GM12801 (cell line): ENCODE measurements around the gene FAF1.

Experiments used
- TF ChIP-seq, protein P1 (sequence below): IDR thresholded peaks from one replicate; pipeline ENCODE4 v1.5.1; 2011; ENCODE audit warnings: control low read depth; ENCODE audit not compliant: insufficient read length; ENCODE audit errors: extremely low read depth

FAF1 gene

DNA sequence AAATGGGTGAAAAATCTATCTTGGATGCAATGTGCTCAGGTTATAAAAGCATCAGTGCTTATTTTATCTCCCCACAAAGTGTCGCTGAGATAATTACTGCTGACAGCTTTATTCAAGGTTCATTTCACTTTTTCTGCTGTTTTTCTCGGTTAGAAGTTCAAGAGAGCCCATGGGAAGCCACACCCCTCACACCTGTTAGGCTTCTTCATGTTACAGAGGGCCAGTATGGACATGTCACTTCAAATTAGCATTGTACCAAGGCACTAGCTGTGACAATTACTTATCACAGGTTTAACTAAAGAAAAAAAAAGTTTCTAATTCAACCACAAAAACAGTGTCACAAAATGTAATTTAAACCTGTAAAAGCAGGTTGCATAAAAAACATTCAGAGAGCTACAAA lies 349.5 kb downstream of the FAF1 start:
- TF ChIP-seq, protein P1, sequence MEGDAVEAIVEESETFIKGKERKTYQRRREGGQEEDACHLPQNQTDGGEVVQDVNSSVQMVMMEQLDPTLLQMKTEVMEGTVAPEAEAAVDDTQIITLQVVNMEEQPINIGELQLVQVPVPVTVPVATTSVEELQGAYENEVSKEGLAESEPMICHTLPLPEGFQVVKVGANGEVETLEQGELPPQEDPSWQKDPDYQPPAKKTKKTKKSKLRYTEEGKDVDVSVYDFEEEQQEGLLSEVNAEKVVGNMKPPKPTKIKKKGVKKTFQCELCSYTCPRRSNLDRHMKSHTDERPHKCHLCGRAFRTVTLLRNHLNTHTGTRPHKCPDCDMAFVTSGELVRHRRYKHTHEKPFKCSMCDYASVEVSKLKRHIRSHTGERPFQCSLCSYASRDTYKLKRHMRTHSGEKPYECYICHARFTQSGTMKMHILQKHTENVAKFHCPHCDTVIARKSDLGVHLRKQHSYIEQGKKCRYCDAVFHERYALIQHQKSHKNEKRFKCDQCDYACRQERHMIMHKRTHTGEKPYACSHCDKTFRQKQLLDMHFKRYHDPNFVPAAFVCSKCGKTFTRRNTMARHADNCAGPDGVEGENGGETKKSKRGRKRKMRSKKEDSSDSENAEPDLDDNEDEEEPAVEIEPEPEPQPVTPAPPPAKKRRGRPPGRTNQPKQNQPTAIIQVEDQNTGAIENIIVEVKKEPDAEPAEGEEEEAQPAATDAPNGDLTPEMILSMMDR = no peak

DNA sequence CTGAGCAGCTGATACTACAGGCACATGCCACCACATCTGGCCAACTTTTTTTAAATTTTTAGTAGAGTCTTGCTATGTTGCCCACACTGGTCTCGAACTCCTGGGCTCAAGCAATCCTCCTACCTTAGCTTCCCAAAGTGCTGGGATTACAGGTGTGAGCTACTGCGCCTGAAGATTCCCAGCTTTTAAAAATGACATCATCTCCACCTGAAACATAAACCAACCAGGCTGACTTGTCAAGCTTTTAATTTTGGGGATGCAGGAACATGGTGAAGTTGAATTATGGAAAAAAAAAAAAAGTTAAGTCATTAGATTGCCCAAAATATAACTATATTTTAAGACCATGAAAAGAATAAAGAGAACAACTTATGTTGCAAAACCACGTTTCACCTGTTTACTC lies 350.6 kb downstream of the FAF1 start:
- TF ChIP-seq, protein P1 = no peak

DNA sequence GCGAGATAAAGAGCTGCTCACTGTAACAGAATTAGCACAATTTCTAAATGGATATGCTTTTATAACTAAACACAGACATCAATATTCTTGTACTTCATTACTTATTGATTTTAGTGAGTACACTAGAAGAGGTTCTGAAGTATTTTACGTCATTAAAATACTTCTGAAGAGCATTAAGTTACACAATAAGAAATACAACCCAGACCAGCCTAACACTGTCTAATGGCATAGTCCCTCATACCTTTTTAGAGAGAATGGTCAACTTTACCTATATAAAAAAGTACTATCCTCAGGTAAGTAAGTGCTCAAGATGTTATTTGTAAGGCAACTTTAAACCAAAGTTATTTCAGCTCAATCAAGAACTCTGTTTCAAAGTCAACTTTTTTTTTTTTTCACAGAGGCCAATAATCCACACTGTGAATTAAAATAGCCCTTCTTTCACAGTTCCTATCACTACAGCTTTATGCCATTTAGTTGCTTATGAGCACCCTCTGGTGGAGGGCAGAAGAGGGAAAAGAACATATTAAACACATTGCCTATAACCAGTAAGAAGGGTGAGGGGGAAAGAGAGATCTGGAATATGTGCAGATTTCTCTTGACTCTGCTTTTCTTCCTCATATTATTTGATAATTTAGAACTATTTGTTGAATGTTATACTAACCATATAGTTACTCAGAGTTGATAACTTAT lies 354.7 kb downstream of the FAF1 start:
- TF ChIP-seq, protein P1 = no peak

DNA sequence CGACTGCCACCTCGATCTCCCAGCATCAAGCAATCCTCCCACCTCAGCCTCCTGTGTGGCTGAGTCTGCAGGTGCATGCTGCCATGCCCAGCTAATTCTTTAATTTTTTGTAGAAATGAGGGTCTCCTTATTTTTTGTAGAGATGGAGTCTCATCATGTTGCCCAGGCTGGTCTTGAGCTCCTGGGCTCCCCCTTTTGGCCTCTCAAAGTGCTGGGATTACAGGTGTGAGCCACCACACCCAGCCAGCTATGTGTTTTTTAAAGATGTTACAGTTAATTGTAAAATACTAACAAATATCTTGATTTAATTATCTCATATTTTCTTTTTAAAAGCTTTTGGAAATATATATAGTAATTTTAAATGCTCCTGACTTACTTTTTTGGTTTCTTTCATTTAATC lies 355.5 kb downstream of the FAF1 start:
- TF ChIP-seq, protein P1 = no peak

DNA sequence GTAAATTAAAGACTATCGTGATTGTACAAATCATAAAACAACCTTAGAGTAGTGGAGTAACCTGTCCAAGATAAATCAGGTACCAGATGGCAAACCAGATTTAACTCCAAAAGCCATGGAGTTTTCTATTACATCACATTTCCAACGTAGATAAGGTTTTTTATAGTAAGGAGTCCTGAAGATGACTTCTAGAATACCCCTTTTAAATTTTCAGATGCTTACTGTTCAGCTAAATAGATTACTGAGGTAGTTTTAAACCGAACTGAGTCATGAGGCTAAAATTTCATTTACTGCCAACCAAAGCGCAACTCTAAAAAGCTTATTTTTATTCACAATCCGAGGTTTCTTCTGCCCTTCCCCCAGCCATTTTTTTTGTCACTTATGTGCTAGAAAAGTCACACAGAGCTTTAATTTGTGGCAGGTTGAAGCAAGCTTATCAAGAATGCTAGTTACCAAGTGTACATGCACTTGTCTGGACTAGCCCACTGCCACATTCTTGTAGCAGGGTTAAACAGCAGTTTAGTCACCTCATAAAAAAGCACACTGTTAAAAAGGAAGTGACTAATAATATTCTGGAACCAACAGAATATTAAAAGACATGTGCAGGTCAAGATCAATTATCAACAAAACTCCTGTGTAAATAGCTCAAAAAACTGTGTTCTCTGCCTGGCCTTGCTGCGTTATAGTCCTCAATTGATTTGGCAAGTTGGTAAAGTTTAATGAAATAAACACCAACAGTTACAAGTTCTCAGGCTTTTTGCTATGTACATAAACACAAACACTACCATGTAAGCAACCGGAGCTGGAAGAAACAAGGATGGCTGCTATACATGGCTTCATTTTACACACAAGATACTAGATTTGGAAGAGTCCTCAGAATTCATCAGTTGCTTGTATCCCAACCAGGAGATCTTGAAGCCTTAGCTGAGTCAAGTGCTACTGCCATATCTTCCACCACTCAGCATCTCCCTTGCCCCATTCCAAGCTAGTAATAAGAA lies 356.5 kb downstream of the FAF1 start:
- TF ChIP-seq, protein P1 = no peak

DNA sequence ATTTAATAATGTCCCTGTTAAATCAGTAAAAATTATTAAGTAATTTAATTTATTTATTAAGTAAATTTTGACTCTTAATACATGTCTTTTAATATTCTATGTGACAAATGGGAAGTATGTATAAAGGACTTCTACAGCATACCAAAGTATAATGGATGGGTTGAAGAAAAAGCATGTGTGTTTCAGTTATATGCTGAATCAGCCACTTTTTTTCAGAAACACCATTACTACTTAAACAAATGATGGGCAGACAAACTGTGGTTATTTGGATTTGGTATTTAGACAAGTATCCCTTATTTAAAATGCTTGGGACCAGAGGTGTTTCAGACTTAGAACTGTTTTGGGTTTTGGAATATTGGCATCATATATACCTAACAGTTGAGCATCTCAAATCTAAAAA lies 360.5 kb downstream of the FAF1 start:
- TF ChIP-seq, protein P1 = no peak

DNA sequence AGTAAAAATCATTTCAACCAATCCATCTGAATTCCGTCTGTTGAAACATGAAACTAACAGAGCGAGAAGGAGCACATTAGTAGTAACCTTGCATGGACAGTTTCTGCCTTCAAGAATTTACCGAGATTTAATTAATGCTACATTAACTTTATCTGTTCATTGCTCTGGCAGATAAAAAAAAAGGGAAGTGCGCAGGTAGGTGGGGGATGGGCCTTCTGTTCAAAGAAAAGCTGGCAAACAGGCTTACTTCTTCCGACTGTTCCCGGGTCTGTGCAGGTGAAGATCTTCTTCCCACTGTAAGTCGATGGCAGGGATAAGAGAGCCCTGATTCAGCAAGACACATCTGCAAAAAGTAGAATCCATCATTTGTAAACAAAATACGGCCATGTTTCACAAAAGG lies 364.2 kb downstream of the FAF1 start:
- TF ChIP-seq, protein P1 = no peak
